H1 (cell line): ENCODE measurements around the gene SLC39A9. TPM values are rescaled to one million over a fixed set of nuclear protein-coding genes. Genes with fewer than 3 reads are reported as not detected.

Experiments used
- CTCF ChIA-PET: fragments of 300-600 bp; sonication (Branson Sonifier 250); formaldehyde crosslinking; loops from one replicate; lab custom pipeline; 2021; ENCODE audit not compliant: partially characterized antibody; lab: Charles Lee
- POLR2A ChIA-PET: fragments of 300-600 bp; sonication (Branson Sonifier 250); formaldehyde crosslinking; loops from one replicate; lab custom pipeline; 2021; ENCODE audit warnings: inconsistent platforms; ENCODE audit not compliant: partially characterized antibody; lab: Charles Lee
- DNase-seq, 2 experiments: peaks; one replicate each; pipeline versions ENCODE4 v3.0.0 to v3.0.0-alpha.2; 2010 to 2022; ENCODE audit warnings: low spot score in 2 of 2, low read depth in 1 of 2, mixed read lengths in 1 of 2
- FAIRE-seq: peaks from 2 replicates; lab custom pipeline; 2011; peaks lifted over from hg19 to GRCh38; lab: Jason Lieb, UNC
- H2AFZ ChIP-seq: 2 replicates; pipeline ENCODE4 v1.8.1; 2012; ENCODE audit warnings: low read length, inconsistent platforms
- H2AK5ac ChIP-seq: 2 replicates; pipeline ENCODE4 v1.6.1; 2013; ENCODE audit warnings: low read depth, low read length
- H2BK120ac ChIP-seq: replicated peaks from 2 replicates; pipeline ENCODE3; 2013; ENCODE audit warnings: low read depth, low read length, inconsistent platforms
- H2BK12ac ChIP-seq: 2 replicates; pipeline ENCODE4 v1.6.1; 2013; ENCODE audit warnings: low read depth, low read length
- H2BK15ac ChIP-seq: 2 replicates; pipeline ENCODE4 v1.6.1; 2013; ENCODE audit warnings: low read length
- H2BK20ac ChIP-seq: 2 replicates; pipeline ENCODE4 v1.6.1; 2013; ENCODE audit warnings: low read length
- H2BK5ac ChIP-seq: 2 replicates; pipeline ENCODE4 v1.6.1; 2013; ENCODE audit warnings: low read depth, low read length
- H3K14ac ChIP-seq: 2 replicates; pipeline ENCODE4 v1.6.1; 2013; ENCODE audit warnings: inconsistent platforms; ENCODE audit not compliant: insufficient read length
- H3K18ac ChIP-seq: 2 replicates; pipeline ENCODE4 v1.6.1; 2013; ENCODE audit warnings: low read length; ENCODE audit errors: extremely low read depth
- H3K23ac ChIP-seq: 2 replicates; pipeline ENCODE4 v1.6.1; 2013; ENCODE audit warnings: inconsistent platforms; ENCODE audit not compliant: insufficient read length
- H3K23me2 ChIP-seq: 2 replicates; pipeline ENCODE4 v1.6.1; 2013; ENCODE audit warnings: low read depth, low read length
- H3K27ac ChIP-seq: 2 replicates; pipeline ENCODE4 v1.6.1; 2011; ENCODE audit warnings: low read depth, low read length, inconsistent platforms
- H3K27me3 ChIP-seq, 4 experiments: replicated peaks in 1 of 4; 1 replicate in 1 of 4; 2 replicates in 3 of 4; pipeline versions ENCODE4 v1.6.1 to v1.8.1; 2011 to 2013; ENCODE audit warnings: low read length in 3 of 4, mild to moderate bottlenecking in 3 of 4, inconsistent platforms in 2 of 4, mixed read lengths in 2 of 4, moderate library complexity in 1 of 4; ENCODE audit not compliant: control insufficient read depth in 3 of 4, insufficient read depth in 3 of 4; ENCODE audit errors: extremely low read depth in 1 of 4
- H3K36me3 ChIP-seq, 4 experiments: 2 replicates each; pipeline versions ENCODE4 v1.6.1 to v1.8.1; 2011 to 2013; ENCODE audit warnings: mild to moderate bottlenecking in 4 of 4, low read length in 3 of 4, moderate library complexity in 2 of 4, control low read depth in 1 of 4, inconsistent platforms in 1 of 4; ENCODE audit not compliant: insufficient read depth in 4 of 4, control insufficient read depth in 2 of 4
- H3K4ac ChIP-seq: replicated peaks from 2 replicates; pipeline ENCODE3; 2013; ENCODE audit warnings: low read length, low read depth, mixed read lengths, inconsistent platforms; ENCODE audit not compliant: insufficient read length
- H3K4me1 ChIP-seq, 4 experiments: replicated peaks in 1 of 4; 1 replicate in 1 of 4; 2 replicates in 3 of 4; pipeline versions ENCODE4 v1.6.1 to v1.8.1; 2011 to 2013; ENCODE audit warnings: low read length in 3 of 4, inconsistent platforms in 2 of 4, mixed read lengths in 1 of 4; ENCODE audit not compliant: insufficient read depth in 4 of 4, control insufficient read depth in 3 of 4
- H3K4me2 ChIP-seq, 2 experiments: 2 replicates each; pipeline versions ENCODE4 v1.6.1 to v1.8.1; 2011 to 2013; ENCODE audit warnings: low read depth in 2 of 2, low read length in 2 of 2, control low read depth in 1 of 2, inconsistent platforms in 1 of 2, mild to moderate bottlenecking in 1 of 2; ENCODE audit not compliant: insufficient read depth in 1 of 2
- H3K4me3 ChIP-seq, 4 experiments: fragments of 200-600, 300-600 bp in 1 of 4; sonication (generic), shearing (Covaris generic), sonication (Bioruptor Twin) in 1 of 4; 2 replicates each; pipeline versions ENCODE4 v1.5.1 to v1.8.1; 2011 to 2016; ENCODE audit warnings: low read length in 4 of 4, low read depth in 3 of 4, control low read depth in 2 of 4, inconsistent platforms in 2 of 4, mild to moderate bottlenecking in 2 of 4, mixed read lengths in 1 of 4, moderate library complexity in 1 of 4; ENCODE audit not compliant: insufficient read depth in 2 of 4; ENCODE audit errors: extremely low read depth in 1 of 4
- H3K56ac ChIP-seq: replicated peaks from 2 replicates; pipeline ENCODE3; 2013; ENCODE audit warnings: low read depth, mild to moderate bottlenecking, mixed read lengths, low read length, inconsistent platforms; ENCODE audit not compliant: insufficient read length
- H3K79me1 ChIP-seq: 2 replicates; pipeline ENCODE4 v1.6.1; 2013; ENCODE audit warnings: low read depth, low read length, control low read depth
- H3K79me2 ChIP-seq, 2 experiments: 2 replicates each; pipeline versions ENCODE4 v1.6.1 to v1.8.1; 2012 to 2013; ENCODE audit warnings: low read length in 2 of 2, mild to moderate bottlenecking in 2 of 2, inconsistent platforms in 1 of 2; ENCODE audit not compliant: insufficient read depth in 2 of 2, control insufficient read depth in 1 of 2
- H3K9ac ChIP-seq, 4 experiments: replicated peaks in 1 of 4; 1 replicate in 1 of 4; 2 replicates in 3 of 4; pipeline versions ENCODE4 v1.6.1 to v1.8.1; 2011 to 2013; ENCODE audit warnings: low read depth in 3 of 4, low read length in 3 of 4, control low read depth in 2 of 4, mild to moderate bottlenecking in 2 of 4, moderate library complexity in 2 of 4, inconsistent platforms in 1 of 4; ENCODE audit errors: extremely low read depth in 1 of 4
- H3K9me3 ChIP-seq, 2 experiments: 2 replicates each; pipeline versions ENCODE4 v1.6.1 to v1.8.1; 2012 to 2013; ENCODE audit warnings: mild to moderate bottlenecking in 2 of 2, moderate library complexity in 2 of 2, control low read depth in 1 of 2, inconsistent platforms in 1 of 2, low read depth in 1 of 2, low read length in 1 of 2, mixed read lengths in 1 of 2; ENCODE audit not compliant: insufficient read depth in 2 of 2
- H4K20me1 ChIP-seq, 2 experiments: replicated peaks in 1 of 2; 2 replicates each; pipeline versions ENCODE3 to v1.8.1; 2011 to 2013; ENCODE audit warnings: inconsistent platforms in 2 of 2, low read length in 2 of 2, mild to moderate bottlenecking in 1 of 2; ENCODE audit not compliant: insufficient read depth in 2 of 2, control insufficient read depth in 1 of 2
- H4K5ac ChIP-seq: 2 replicates; pipeline ENCODE4 v1.6.1; 2013; ENCODE audit warnings: low read length, low read depth, mixed read lengths, inconsistent platforms; ENCODE audit not compliant: insufficient read length
- H4K8ac ChIP-seq: 2 replicates; pipeline ENCODE4 v1.8.0; 2013; ENCODE audit warnings: mild to moderate bottlenecking, moderate library complexity, low read length, inconsistent platforms; ENCODE audit not compliant: insufficient read depth; ENCODE audit errors: extremely low read depth
- H4K91ac ChIP-seq: replicated peaks from 2 replicates; pipeline ENCODE3; 2013; ENCODE audit warnings: low read length, mixed read lengths, inconsistent platforms; ENCODE audit not compliant: insufficient read length
- EP300 ChIP-seq, 2 experiments: IDR thresholded peaks; 1 replicate in 1 of 2; 2 replicates in 1 of 2; pipeline ENCODE4 v1.6.1; 2011 to 2012; ENCODE audit warnings: low read depth in 2 of 2, low read length in 2 of 2, mild to moderate bottlenecking in 2 of 2, borderline replicate concordance in 1 of 2, inconsistent platforms in 1 of 2, moderate library complexity in 1 of 2
- PHF8 ChIP-seq: fragments of 200-600 bp; sonication (generic); conservative IDR thresholded peaks from 2 replicates; pipeline ENCODE4 v1.7.1; 2012; ENCODE audit warnings: low read depth, mild to moderate bottlenecking, inconsistent platforms, low read length, moderate library complexity
- RBBP5 ChIP-seq: IDR thresholded peaks from 2 replicates; pipeline ENCODE4 v1.7.1; 2012; ENCODE audit warnings: low read depth, mild to moderate bottlenecking, inconsistent platforms, low read length, moderate library complexity, borderline replicate concordance
- SP1 ChIP-seq: IDR thresholded peaks from 2 replicates; pipeline ENCODE4 v1.6.1; 2011; ENCODE audit warnings: low read depth, low read length
- TAF7 ChIP-seq: optimal IDR thresholded peaks from 2 replicates; pipeline ENCODE3; 2011; ENCODE audit warnings: low read depth, mild to moderate bottlenecking, inconsistent platforms, low read length, moderate library complexity, borderline replicate concordance
- YY1 ChIP-seq: IDR thresholded peaks from 2 replicates; pipeline ENCODE4 v1.6.1; 2011; ENCODE audit warnings: low read depth, mild to moderate bottlenecking, low read length
- ZNF274 ChIP-seq: IDR thresholded peaks from 2 replicates; pipeline ENCODE4 v1.7.0; 2012; ENCODE audit warnings: low read length, borderline replicate concordance; ENCODE audit errors: extremely low read depth
- WGBS, 2 experiments: shearing (Covaris generic) in 1 of 2; methylation state at CpG; one replicate each; pipeline versions ENCODE4 v1.1.6 to v1.1.7; 2013 to 2015; ENCODE audit warnings: low lambda C conversion rate in 2 of 2, mixed read lengths in 2 of 2, inconsistent platforms in 1 of 2, low coverage in 1 of 2, missing lambda C conversion rate in 1 of 2; ENCODE audit not compliant: insufficient replicate concordance in 2 of 2, insufficient coverage in 1 of 2, insufficient read length in 1 of 2; ENCODE audit errors: extremely low coverage in 1 of 2, missing lambda C conversion rate in 1 of 2; 5-methylcytosine and 5-hydroxymethylcytosine counted together
- polyA plus RNA-seq, 7 experiments: library from polyadenylated mRNA; depleted of rRNA in 3 of 7; stranded (reverse) in 5 of 7; unstranded in 2 of 7; fragments of >200 nt in 5 of 7; fragments of 200-250 nt in 2 of 7; gene quantifications; 1 replicate in 5 of 7; 2 replicates in 1 of 7; 4 replicates in 1 of 7; pipeline versions ENCODE4 v1.2.1 to v1.2.3, GENCODE V29; 2011 to 2013; ENCODE audit warnings: missing spikeins in 2 of 7, mixed read lengths in 2 of 7
- total RNA-seq: library from RNA; stranded (reverse); fragmentation: NEBNext Ultra II Directional; extraction: Animal tissue kit (Norgen Biotek cat#: 25700); gene quantifications from 2 replicates; pipeline ENCODE4 v1.2.1, GENCODE V29; 2021
- TF ChIP-seq, protein P1 (sequence below), 3 experiments: IDR thresholded peaks; 1 replicate in 2 of 3; 2 replicates in 1 of 3; pipeline versions ENCODE4 v1.5.1 to v1.6.1; 2011; ENCODE audit warnings: low read length in 3 of 3, mild to moderate bottlenecking in 3 of 3, inconsistent platforms in 2 of 3, low read depth in 1 of 3, moderate library complexity in 1 of 3; ENCODE audit not compliant: insufficient read depth in 1 of 3; ENCODE audit errors: control extremely low read depth in 1 of 3
- TF ChIP-seq, protein P2 (sequence below): IDR thresholded peaks from 2 replicates; pipeline ENCODE4 v1.6.1; 2012; ENCODE audit warnings: low read length, inconsistent platforms

SLC39A9 gene
- total and polyA plus RNA-seq, 2 of the 8 experiments (the other 6 are each of a cell fraction or from before 2014, with no cell fraction given): 31.0 to 44.2 TPM

DNA sequence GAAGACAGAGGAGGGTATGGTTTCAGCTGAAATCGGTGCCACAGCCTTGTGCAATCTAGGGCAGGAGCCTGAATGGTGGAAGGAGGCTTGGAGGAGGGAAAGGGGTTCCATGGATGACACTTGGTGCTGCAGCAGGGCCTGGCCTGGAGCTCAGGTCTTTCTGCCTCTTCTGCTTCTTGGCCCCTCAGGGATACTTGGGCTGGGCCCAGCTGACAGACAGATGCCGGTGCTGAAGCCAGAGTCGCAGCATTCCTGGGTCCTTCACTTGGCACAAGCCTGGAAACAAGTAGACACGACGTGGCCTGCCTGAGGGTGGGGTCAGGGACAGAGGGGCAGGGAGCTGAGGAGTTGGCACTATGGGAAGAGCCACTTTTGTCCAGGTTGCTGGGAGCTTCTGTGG, 81.6 kb downstream of the SLC39A9 start:
- Histone ChIP-seq H3K4ac (no peak overlapping the region), H2BK120ac (no peak overlapping the region), H2AFZ (no peak overlapping the region), H3K79me1 (no peaks in the 10 kb centered on the region), H3K14ac (no peak overlapping the region), H3K4me2 (no peak overlapping the region), H2BK12ac (no peak overlapping the region), H3K23me2 (peaks cover 17% of the 10 kb centered on the region), H4K20me1 (peaks cover 0 to 1% of the 10 kb centered on the region in 2 experiments), H2BK5ac (no peak overlapping the region), H2BK15ac (no peak overlapping the region), H3K36me3 (no peaks in the 10 kb centered on the region), H3K27me3 (peaks cover 18 to 33% (median 30%) of the 10 kb centered on the region in 4 experiments), H4K91ac (no peak overlapping the region), H3K18ac (no peak overlapping the region), H3K9me3 (no peaks in the 10 kb centered on the region), H2AK5ac (no peak overlapping the region), H3K4me3 (no peak overlapping the region), H4K5ac (no peak overlapping the region), H3K56ac (no peak overlapping the region), H3K23ac (no peak overlapping the region), H3K4me1 (peaks cover 0 to 5% (median 3%) of the 10 kb centered on the region in 4 experiments; a peak in 1 of 7 replicates), H4K8ac (no peak overlapping the region), H2BK20ac (no peak overlapping the region), H3K9ac (no peak overlapping the region), H3K27ac (no peak overlapping the region), H3K79me2 (no peaks in the 10 kb centered on the region)
- DNase-seq: no peak
- ChIA-PET POLR2A (interaction anchor here (1.3 kb wide), 1 partner anchor 8 kb away, joined by 3 read pairs; no protein-coding TSS in a partner anchor), CTCF (interaction anchor here (0.8 to 2.1 kb wide), 5 partner anchors 14 to 92 kb away, joined by 3 to 6 read pairs (median 3); no protein-coding TSS in a partner anchor)
- WGBS, 2 experiments: 86% methylated on average over 5 of the region's 5 CpGs; no CpG with 5 or more reads in 1 of the 2 experiments
- TF ChIP-seq, protein P1, sequence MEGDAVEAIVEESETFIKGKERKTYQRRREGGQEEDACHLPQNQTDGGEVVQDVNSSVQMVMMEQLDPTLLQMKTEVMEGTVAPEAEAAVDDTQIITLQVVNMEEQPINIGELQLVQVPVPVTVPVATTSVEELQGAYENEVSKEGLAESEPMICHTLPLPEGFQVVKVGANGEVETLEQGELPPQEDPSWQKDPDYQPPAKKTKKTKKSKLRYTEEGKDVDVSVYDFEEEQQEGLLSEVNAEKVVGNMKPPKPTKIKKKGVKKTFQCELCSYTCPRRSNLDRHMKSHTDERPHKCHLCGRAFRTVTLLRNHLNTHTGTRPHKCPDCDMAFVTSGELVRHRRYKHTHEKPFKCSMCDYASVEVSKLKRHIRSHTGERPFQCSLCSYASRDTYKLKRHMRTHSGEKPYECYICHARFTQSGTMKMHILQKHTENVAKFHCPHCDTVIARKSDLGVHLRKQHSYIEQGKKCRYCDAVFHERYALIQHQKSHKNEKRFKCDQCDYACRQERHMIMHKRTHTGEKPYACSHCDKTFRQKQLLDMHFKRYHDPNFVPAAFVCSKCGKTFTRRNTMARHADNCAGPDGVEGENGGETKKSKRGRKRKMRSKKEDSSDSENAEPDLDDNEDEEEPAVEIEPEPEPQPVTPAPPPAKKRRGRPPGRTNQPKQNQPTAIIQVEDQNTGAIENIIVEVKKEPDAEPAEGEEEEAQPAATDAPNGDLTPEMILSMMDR (IDR thresholded peaks at IDR 0.05; ENCODE audit: control extremely low read depth in 1 of 3, insufficient read depth in 1 of 3, low read depth in 1 of 3, low read length in 3 of 3): no peak
- TF ChIP-seq, protein P2, sequence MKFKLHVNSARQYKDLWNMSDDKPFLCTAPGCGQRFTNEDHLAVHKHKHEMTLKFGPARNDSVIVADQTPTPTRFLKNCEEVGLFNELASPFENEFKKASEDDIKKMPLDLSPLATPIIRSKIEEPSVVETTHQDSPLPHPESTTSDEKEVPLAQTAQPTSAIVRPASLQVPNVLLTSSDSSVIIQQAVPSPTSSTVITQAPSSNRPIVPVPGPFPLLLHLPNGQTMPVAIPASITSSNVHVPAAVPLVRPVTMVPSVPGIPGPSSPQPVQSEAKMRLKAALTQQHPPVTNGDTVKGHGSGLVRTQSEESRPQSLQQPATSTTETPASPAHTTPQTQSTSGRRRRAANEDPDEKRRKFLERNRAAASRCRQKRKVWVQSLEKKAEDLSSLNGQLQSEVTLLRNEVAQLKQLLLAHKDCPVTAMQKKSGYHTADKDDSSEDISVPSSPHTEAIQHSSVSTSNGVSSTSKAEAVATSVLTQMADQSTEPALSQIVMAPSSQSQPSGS: no peak
- no peak for TF ChIP-seq PHF8
- no peak for TF ChIP-seq SP1
- TF ChIP-seq TAF7: no peak
- no peak for TF ChIP-seq ZNF274
- no peak for TF ChIP-seq EP300 (IDR thresholded peaks at IDR 0.05; ENCODE audit: borderline replicate concordance in 1 of 2, low read depth in 2 of 2, low read length in 2 of 2)
- no peak for TF ChIP-seq RBBP5
- TF ChIP-seq YY1: no peak
- no peak for FAIRE-seq
